HG03175 (cell line): ENCODE results near the gene RAD18.

Experiments
- ATAC-seq: cut with Tn5 transposase; IDR thresholded peaks from one replicate; pipeline ENCODE4 v1.9.1; 2021; ENCODE audit warnings: mild to moderate bottlenecking, moderate library complexity; ENCODE audit not compliant: unreplicated experiment

RAD18 gene

GRCh38 chr3:8986741-8987140 is 23.5 kb upstream of the RAD18 start:
- no peak for ATAC-seq

DNA sequence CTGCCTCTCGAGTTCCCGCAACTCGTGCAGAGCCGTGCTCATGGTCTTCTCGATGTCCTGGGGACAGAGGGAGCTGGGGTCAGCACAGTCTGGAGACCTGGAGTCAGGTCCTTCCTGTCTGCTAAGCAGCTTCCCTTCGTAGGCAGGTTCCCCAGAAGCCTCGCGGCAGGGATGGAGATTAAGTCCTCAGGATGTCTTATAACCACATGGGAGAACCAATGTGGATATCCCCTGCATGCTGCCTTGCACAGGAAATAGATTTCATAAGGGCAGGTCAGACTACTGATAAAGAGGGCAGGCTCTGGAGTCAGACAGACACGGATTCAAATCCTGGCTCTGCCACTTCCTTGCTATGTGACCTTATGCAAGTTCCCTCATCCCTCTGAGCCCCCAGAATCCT is 22.6 kb upstream of the RAD18 start:
- ATAC-seq, result no peak

DNA sequence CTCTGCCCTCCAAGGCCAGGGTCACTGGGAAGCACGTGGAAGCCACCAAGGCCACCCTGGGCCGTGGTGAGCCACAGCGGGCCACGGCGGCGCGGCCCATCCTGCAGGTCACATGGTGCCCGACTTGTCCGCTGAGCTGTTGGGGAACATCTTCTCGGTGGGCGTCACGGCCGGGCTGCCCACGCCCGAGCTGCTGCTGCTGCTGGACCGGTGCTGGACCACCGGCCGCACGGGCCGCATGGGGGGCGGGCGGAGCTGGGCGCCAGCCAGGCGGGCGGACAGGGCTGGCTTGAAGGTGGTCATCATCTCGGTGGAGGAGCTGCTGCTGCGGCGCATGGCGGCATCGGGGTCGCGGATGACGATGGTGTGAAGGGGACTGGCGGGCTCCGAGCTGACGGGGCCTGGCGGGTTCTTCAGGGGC is 22.1 kb upstream of the RAD18 start:
- no peak for ATAC-seq

DNA sequence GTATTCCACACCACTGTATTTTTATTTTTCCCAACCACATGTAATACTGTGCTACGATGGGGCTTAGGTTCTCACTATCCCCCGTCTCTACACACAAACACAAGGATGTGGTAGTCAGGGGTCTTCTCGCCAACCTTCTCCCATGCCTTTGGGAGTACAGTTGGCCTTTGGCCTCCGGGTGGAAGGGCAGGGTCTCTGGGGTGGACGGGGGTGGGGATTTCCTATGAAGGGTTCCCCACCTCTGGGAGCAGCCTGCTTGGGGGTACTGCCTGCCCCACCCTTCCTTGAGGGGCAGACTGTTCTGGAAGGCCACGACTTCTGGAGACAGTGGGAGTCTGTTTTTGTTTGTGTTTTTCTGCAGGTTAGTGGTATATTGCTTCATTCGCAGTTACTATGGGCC is 21.3 kb upstream of the RAD18 start:
- ATAC-seq, result no peak

- no peak for ATAC-seq
Observed at GRCh38 chr3:8984081-8984480, 20.8 kb upstream of the RAD18 start.

DNA sequence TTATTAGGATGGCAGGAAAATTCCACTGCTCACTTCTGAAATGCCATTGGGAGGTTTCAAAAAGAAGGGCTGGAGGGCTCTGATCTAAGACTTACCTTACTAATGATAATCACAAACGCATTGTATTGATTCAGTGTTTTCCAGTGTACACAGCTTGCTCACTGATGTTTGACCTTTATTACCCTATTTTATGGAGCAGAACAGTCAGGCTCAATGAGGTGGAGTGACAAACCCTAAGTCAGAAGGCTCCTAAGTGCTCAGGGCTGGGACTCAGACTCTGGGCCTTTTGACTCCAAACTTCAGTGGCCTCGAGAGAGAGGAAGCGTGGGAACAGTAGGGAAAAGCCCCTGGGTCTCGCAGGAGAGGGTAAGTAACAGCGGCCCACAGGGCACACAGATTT is 20.3 kb upstream of the RAD18 start:
- no peak for ATAC-seq

DNA sequence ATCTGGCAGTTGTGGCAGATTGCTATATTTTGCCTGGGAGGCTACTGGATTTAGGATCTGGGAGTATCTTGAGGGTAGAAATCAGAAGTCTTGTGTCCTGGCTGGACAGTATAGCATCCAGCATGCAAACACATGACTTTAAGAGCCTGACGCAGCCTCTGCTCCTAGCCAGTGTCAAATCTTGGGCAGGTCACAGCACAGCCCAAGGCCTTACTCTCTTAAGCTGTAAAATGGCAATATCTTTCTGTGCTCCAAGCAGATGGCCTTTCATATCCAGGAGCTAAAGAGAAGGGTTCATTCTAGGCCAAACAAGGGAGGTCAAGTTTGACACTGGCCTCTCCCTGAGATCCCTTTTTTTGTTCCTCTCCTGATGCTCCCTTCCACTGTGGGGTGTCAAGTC is 19.8 kb upstream of the RAD18 start:
- no peak for ATAC-seq

GRCh38 chr3:8982509-8982908 is 19.2 kb upstream of the RAD18 start:
- ATAC-seq, result no peak

DNA sequence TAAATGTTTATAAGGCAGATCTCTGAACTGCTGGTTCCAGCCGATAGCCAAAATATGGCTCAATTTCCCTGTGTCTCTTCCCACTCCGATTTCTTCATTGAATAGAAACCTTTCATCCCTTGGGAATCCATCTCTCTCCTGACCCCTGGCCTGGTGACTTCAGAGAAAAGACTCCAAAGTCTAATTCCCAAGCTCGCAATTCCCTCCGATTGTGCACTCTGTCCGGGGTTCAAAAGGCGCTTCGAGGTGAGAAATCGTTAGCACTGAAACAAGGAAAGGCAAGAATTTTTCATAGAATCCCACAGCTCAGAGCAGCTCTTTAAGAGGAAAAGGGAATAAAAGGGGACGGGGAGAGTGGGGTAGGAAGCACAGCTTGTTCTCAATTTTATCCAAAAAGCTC is 18.4 kb upstream of the RAD18 start:
- ATAC-seq, result no peak

GRCh38 chr3:8981296-8981695 is 18.0 kb upstream of the RAD18 start:
- ATAC-seq, result no peak

GRCh38 chr3:8980756-8981257 is 17.5 kb upstream of the RAD18 start:
- ATAC-seq, result no peak

GRCh38 chr3:8979262-8979661 is 16.0 kb upstream of the RAD18 start:
- ATAC-seq, result no peak

DNA sequence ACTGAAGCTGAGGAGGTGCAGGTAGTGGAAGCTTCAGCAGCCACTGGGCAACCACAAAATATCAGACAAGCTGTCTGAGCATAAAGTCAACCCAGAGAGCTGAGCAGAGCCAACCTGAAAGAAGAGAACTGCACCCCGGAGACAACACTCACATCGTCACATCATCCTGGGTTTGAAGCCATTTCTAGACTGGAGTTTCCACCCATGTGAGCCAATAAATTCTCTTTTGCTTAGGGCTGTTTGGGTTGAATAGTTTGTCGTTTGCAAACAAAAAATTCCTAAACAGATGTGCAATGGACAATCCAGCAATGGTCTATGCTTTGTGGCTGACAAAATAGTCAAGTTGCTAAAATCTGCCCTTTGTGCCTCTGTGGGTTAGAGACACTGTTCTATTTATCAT is 15.3 kb upstream of the RAD18 start:
- no peak for ATAC-seq

- ATAC-seq, result no peak
Observed at GRCh38 chr3:8976540-8977182, 13.4 kb upstream of the RAD18 start.

GRCh38 chr3:8975081-8976020 is 12.1 kb upstream of the RAD18 start:
- no peak for ATAC-seq

DNA sequence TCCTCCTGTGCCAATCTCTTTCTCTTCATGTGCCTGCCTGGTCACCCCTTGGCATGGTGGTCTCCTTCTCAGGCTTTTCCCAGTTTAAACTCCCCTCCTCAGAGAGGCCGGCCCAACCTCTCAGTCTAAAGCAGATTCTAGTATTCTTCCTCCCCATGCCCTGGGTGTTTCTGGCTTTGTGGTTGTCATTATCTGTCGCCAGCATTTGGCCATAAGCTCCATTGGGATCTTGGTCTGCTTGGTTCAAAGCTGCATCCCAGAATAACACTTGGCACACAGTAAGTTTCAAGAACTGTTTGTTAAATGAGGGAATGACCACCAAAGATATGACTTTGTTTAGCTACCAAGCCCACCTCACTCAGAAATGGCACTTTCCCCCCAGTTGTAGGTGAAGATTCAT is 11.2 kb upstream of the RAD18 start:
- no peak for ATAC-seq

DNA sequence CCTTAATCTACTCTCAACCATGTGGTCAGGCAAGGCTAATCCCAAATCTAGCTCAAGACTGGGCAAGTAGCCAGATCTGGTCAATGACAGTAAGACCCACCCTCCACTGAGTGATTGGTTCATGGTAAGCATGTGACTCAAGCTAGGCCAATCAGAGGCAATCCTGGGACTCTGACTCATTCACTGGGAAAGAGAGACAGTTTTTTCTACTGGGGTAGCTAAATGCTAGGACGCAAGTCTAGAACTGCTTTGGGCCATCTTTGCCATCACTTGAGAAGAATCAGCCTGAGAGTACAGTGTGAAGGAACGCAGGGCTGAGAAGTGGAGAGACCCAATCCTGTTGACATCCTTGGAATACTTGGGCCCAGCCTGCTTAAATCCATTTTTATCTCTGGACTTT is 9.4 kb upstream of the RAD18 start:
- no peak for ATAC-seq

- ATAC-seq, result peak; percentile 62
Observed at GRCh38 chr3:8970971-8971589, 7.8 kb upstream of the RAD18 start.

DNA sequence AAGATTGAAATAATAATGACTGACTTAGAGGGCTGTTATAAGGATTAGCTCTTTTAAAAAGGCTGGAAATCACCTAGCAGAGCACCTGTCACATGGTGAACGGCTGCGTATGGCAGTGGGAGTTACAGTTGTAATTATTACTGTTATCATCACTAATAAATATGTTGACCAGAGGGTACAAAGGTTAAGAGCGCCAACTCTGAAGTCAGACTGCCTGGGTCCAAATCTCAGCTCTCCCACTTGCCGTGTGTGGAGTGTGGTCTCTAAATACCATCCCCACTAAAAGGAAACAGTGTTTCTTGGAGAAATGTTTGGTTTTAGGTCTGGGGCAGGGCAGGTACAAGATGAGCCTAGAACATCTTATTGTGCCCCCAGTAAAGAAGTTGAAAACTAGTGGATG is 6.0 kb upstream of the RAD18 start:
- ATAC-seq, result no peak

DNA sequence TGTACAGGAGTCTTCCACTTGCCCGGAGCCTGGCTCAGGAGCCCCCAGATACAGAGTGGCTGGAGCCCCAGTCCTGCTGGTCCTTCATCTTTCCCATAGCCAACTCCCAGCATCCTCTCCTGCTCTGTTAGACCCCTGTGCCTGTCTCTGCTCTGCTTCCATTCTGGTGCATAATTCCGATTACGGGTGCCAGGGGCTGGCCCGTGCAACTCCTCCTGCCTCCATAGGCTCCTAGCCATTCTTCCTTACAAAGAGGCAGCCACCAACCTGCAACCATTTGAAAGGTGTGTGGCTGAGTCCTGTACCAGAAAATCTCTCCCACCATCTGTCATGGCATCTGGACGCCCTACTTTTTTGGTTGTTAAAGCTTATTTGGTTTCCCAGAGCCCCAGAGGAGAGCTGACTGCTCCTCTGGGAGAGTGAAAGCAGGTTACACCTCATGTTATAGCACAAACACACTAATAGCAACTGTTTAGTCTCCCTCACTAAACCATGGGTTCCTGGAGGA is 5.2 kb upstream of the RAD18 start:
- ATAC-seq, result no peak

GRCh38 chr3:8967553-8967952 is 4.3 kb upstream of the RAD18 start:
- ATAC-seq, result no peak
